HFFc6 (cell line): ENCODE measurements around the gene BMP7. TPM values are rescaled to one million over a fixed set of nuclear protein-coding genes. Genes with fewer than 3 reads are reported as not detected.
A peak's percentile ranks its signal among the peaks of the same experiment; 100 is the strongest.

Experiments
- DNase-seq: peaks from one replicate; pipeline ENCODE4 v3.0.0-alpha.2; 2018
- H3K27ac Mint-ChIP-seq: 2 replicates; pipeline ENCODE4 v1.8.0; 2020; ENCODE audit warnings: mild to moderate bottlenecking, mixed read lengths
- H3K27me3 Mint-ChIP-seq: 2 replicates; pipeline ENCODE4 v1.8.0; 2021; ENCODE audit warnings: mild to moderate bottlenecking, moderate library complexity, mixed read lengths; ENCODE audit not compliant: insufficient read depth
- H3K36me3 Mint-ChIP-seq: 2 replicates; pipeline ENCODE4 v1.8.0; 2021; ENCODE audit warnings: low read depth, mixed read lengths
- H3K4me1 Mint-ChIP-seq: 2 replicates; pipeline ENCODE4 v1.8.0; 2020; ENCODE audit warnings: low read depth, mixed read lengths
- H3K4me3 Mint-ChIP-seq: 2 replicates; pipeline ENCODE4 v1.8.0; 2020; ENCODE audit warnings: mild to moderate bottlenecking, moderate library complexity, mixed read lengths
- H3K9me3 Mint-ChIP-seq: 2 replicates; pipeline ENCODE4 v1.8.0; 2020; ENCODE audit warnings: mild to moderate bottlenecking, mixed read lengths
- total RNA-seq, 6 experiments: library from RNA; stranded (reverse); fragmentation: NEBNext Ultra II Directional; extraction: Animal tissue kit (Norgen Biotek cat#: 25700); gene quantifications; 2 replicates in 1 of 6; 3 replicates in 5 of 6; pipeline ENCODE4 v1.2.3, GENCODE V29; 2021
- TF ChIP-seq, protein P1 (sequence below): fragments of 200-600 bp; sonication (generic); IDR thresholded peaks from 2 replicates; pipeline ENCODE4 v1.5.0; 2021; ENCODE audit warnings: antibody characterized with exemption, mild to moderate bottlenecking

BMP7 gene
- total RNA-seq, 6 experiments from 2014 or later: not detected

DNA sequence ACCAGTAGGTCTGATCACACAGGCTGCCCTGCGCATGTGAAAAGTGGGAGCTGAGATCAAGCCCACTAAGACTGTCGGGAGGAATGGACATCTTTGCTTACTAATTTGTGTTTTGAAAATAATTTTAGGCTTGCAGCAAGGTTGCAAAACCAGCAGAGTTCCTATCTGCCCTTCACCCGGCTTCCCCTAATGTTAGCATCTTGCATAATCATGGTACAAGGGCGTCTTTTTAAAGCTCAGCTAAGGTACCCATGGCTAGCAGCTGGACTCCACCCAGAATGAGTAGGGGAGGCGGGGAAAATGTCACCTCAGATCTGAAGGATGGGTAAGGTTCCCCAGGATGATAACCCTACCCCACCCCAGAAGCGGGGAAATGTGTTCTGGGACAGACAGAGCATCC is 25.3 kb upstream of the BMP7 start:
- no peak for DNase-seq
- H3K36me3 Mint-ChIP-seq: no peaks in the 10 kb centered on the region
- no peak overlapping the region for H3K27ac Mint-ChIP-seq
- no peaks in the 10 kb centered on the region for H3K9me3 Mint-ChIP-seq
- TF ChIP-seq, protein P1, sequence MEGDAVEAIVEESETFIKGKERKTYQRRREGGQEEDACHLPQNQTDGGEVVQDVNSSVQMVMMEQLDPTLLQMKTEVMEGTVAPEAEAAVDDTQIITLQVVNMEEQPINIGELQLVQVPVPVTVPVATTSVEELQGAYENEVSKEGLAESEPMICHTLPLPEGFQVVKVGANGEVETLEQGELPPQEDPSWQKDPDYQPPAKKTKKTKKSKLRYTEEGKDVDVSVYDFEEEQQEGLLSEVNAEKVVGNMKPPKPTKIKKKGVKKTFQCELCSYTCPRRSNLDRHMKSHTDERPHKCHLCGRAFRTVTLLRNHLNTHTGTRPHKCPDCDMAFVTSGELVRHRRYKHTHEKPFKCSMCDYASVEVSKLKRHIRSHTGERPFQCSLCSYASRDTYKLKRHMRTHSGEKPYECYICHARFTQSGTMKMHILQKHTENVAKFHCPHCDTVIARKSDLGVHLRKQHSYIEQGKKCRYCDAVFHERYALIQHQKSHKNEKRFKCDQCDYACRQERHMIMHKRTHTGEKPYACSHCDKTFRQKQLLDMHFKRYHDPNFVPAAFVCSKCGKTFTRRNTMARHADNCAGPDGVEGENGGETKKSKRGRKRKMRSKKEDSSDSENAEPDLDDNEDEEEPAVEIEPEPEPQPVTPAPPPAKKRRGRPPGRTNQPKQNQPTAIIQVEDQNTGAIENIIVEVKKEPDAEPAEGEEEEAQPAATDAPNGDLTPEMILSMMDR: no peak
- no peaks in the 10 kb centered on the region for H3K4me1 Mint-ChIP-seq
- no peak overlapping the region for H3K4me3 Mint-ChIP-seq
- peaks cover 44% of the 10 kb centered on the region for H3K27me3 Mint-ChIP-seq

DNA sequence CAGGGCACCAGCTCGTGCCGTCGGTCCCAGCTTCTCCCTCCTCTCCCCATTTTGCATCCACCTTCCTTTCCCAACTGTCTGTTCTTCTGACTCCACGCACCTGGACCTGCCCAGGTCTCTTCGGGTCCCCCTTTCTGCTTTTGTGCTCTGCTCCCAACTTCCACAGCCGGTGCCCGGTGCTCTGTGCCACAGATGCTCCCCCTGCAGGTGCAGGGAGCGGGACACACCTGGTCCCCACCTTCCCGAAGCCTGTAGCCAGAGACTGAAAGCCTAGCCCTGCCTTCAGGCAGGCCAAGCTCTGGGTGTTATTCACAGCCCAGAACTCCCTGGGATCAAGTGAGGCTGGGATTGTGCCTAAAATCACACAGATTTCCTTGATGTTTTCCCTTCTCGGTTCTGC is 24.6 kb upstream of the BMP7 start:
- no peak for DNase-seq
- H3K27ac Mint-ChIP-seq: no peak overlapping the region
- H3K4me1 Mint-ChIP-seq: no peaks in the 10 kb centered on the region
- H3K9me3 Mint-ChIP-seq: no peaks in the 10 kb centered on the region
- H3K27me3 Mint-ChIP-seq: peaks cover 50% of the 10 kb centered on the region
- no peak overlapping the region for H3K4me3 Mint-ChIP-seq
- TF ChIP-seq, protein P1: peak; percentile 15; the same call in 1 of the 2 replicates
- no peaks in the 10 kb centered on the region for H3K36me3 Mint-ChIP-seq

DNA sequence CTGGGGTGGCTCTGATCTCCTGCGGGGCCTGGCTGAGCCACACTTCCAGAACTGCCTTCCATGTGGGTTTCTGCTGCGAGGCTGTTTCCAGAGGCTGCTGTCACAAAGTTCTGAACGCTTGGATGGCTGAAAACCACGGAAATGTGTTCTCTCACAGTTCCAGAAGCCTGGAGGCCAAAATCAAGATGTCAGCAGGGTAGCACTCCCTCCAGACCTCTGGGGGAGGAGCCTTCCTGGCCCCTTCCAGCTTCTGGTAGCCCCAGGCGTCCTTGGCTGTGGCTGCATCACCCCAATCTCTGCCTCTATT is 23.7 kb upstream of the BMP7 start:
- Mint-ChIP-seq H3K9me3 (no peaks in the 10 kb centered on the region), H3K27ac (no peak overlapping the region), H3K4me3 (no peak overlapping the region), H3K4me1 (no peaks in the 10 kb centered on the region), H3K27me3 (peaks cover 50% of the 10 kb centered on the region), H3K36me3 (no peaks in the 10 kb centered on the region)
- TF ChIP-seq, protein P1: no peak
- no peak for DNase-seq

DNA sequence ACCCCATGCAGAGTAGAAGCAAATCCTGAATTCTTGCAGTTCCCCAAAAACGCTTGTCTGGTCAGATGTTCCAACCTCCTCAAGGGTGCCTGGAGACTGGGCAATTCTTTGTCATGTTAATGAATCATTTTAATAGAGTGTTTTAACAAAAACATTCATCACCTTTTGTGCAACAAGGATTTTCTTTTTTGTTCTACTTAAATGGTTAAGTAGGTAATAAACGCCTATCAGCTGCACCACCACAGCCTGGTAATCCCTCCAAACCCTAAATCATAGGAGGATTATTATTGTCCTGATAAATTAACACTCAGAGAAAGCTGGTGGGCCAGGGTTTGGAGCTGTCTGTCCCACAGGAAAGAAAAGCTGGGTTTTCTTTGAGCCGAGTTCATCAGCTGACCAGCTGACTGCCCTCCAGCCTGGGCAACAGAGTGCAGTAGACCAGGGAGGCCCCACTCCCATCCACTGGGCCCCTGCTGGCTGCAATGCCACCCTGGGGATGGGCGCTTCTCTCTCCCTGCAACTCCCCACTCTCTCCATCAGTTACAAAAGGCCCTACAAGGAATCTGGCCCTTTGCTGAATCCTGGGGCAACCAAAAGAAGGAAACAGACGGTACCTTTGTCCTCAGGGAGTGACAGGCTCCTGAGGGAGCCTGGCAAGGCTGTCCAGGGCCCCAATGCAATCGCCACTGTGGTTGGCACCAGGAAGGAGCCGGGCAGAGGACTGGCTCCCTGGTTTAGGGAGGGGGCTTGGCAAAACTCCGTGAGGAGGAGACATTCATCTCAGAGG is 23.1 kb upstream of the BMP7 start:
- Mint-ChIP-seq H3K4me1 (no peaks in the 10 kb centered on the region), H3K36me3 (no peaks in the 10 kb centered on the region), H3K4me3 (no peak overlapping the region), H3K9me3 (no peaks in the 10 kb centered on the region), H3K27me3 (peaks cover 50% of the 10 kb centered on the region), H3K27ac (no peak overlapping the region)
- no peak for DNase-seq
- TF ChIP-seq, protein P1: no peak

DNA sequence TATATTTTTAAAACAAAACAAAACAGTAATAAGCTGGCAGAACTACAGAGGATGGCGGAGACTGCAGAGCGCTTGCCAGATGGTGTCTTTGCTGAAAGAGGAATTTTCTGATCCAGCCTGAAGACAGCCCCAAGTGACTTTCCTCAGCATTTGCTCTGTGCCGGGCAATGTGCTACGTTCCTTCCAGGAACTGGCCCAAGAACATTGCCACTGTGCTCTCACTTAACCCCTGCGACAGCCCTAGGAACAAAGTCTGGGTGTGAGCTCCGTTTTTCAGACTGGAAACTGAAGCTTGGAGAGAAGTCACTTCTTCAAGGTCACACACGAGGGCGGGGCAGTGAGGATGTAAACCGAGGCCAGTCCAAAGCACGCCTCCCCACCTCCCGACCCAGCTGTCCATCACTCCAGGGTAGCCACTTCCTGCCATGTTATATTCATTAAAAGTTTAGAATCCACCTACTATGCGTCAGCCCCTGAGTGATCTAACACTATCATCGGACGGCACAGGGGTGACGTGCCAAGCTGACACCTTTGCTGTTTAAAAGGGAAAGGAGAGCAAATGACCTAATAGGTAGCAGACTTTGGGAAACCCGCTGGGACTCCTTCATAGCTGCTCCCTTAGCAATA is 22.3 kb upstream of the BMP7 start:
- Mint-ChIP-seq H3K36me3 (no peaks in the 10 kb centered on the region), H3K4me1 (no peaks in the 10 kb centered on the region), H3K4me3 (no peak overlapping the region), H3K27me3 (peaks cover 55% of the 10 kb centered on the region), H3K9me3 (no peaks in the 10 kb centered on the region), H3K27ac (no peak overlapping the region)
- no peak for DNase-seq
- TF ChIP-seq, protein P1: no peak
